K562 (cell line): ENCODE results near the gene RTBDN. TPM values are rescaled to one million over a fixed set of nuclear protein-coding genes. Genes with fewer than 3 reads are reported as not detected.

ENCODE experiments used
- ARID1B ChIP-seq: fragments of 450-650 bp; IDR thresholded peaks from 2 replicates; pipeline ENCODE4 v1.6.1; 2016; ENCODE audit warnings: antibody characterized with exemption, mild to moderate bottlenecking, inconsistent platforms
- CHD1 ChIP-seq: fragments of 200-600 bp; sonication (generic); IDR thresholded peaks from one replicate; pipeline ENCODE4 v1.6.1; 2012; ENCODE audit warnings: mild to moderate bottlenecking, moderate library complexity, low read length, inconsistent platforms
- EZH2 ChIP-seq: IDR thresholded peaks from 2 replicates; pipeline ENCODE4 v1.6.1; 2012; ENCODE audit warnings: low read depth, mild to moderate bottlenecking, inconsistent platforms, low read length, borderline replicate concordance
- HBP1 ChIP-seq: fragments of 450-650 bp; formaldehyde crosslinking; IDR thresholded peaks from 2 replicates; pipeline ENCODE4 v1.4.0; 2022; ENCODE audit warnings: missing genetic modification characterization
- HNRNPH1 ChIP-seq: fragments of 200-400 bp; formaldehyde crosslinking; optimal IDR thresholded peaks from 2 replicates; pipeline ENCODE3; 2017; ENCODE audit warnings: low read depth, mild to moderate bottlenecking, low read length, moderate library complexity
- MTA2 ChIP-seq: fragments of 450-650 bp; IDR thresholded peaks from 2 replicates; pipeline ENCODE4 v1.6.1; 2016; ENCODE audit warnings: low read depth
- PHF21A ChIP-seq: fragments of 450-650 bp; IDR thresholded peaks from 2 replicates; pipeline ENCODE4 v1.6.1; 2017; ENCODE audit warnings: low read depth, borderline replicate concordance
- ZBTB40 ChIP-seq, 2 experiments: fragments of 450-650 bp in 1 of 2; sonication (generic) in 1 of 2; formaldehyde crosslinking in 1 of 2; IDR thresholded peaks; 2 replicates each; pipeline versions ENCODE4 v1.7.1 to v1.9.0; 2016 to 2022; ENCODE audit warnings: inconsistent platforms in 1 of 2, mild to moderate bottlenecking in 1 of 2, missing genetic modification reagents in 1 of 2
- ZNF232 ChIP-seq: sonication (generic); formaldehyde crosslinking; IDR thresholded peaks from 2 replicates; pipeline ENCODE4 v1.8.0; 2022; ENCODE audit warnings: mild to moderate bottlenecking, missing genetic modification reagents
- ZNF395 ChIP-seq: fragments of 200-800 bp; sonication (Bioruptor generic); IDR thresholded peaks from 2 replicates; pipeline ENCODE4 v1.6.1; 2017; ENCODE audit warnings: missing genetic modification characterization, missing compliant biosample characterization
- ZNF551 ChIP-seq: fragments of 250-450 bp; sonication (Bioruptor Pico); IDR thresholded peaks from 2 replicates; pipeline ENCODE4 v1.5.0; 2021; ENCODE audit warnings: mild to moderate bottlenecking, moderate library complexity
- polyA plus RNA-seq, 8 experiments: library from polyadenylated mRNA; depleted of rRNA in 4 of 8; stranded (reverse) in 5 of 8; unstranded in 3 of 8; fragments of >200 nt; fragmentation: Nextera tagmentation in 2 of 8; fragmentation: Illumina TruSeq in 1 of 8; extraction: Ambion mirVana in 2 of 8; extraction: Trizol in 1 of 8; gene quantifications; 2 replicates each; pipeline versions ENCODE4 v1.2.1 to v1.2.3, GENCODE V29; 2011 to 2014; ENCODE audit warnings: inconsistent platforms in 1 of 8, missing spikeins in 1 of 8
- total RNA-seq, 7 experiments: library from RNA; depleted of rRNA in 6 of 7; stranded (reverse); fragments of >200 nt in 6 of 7; fragmentation: Illumina TruSeq in 2 of 7; extraction: Trizol in 2 of 7; gene quantifications; 2 replicates each; pipeline versions ENCODE4 v1.2.1 to v1.2.3, GENCODE V29; 2011 to 2021; ENCODE audit warnings: low replicate concordance in 1 of 7
- TF ChIP-seq, protein P1 (sequence below): fragments of 450-650 bp; formaldehyde crosslinking; IDR thresholded peaks from 2 replicates; pipeline ENCODE4 v1.4.0; 2020; ENCODE audit warnings: mild to moderate bottlenecking, moderate library complexity

The RTBDN gene
- total and polyA plus RNA-seq, 9 of the 15 experiments (the other 6 are each of a cell fraction or from before 2014, with no cell fraction given): 0.20 to 2.3 (median 0.72) TPM; not detected in 1

DNA sequence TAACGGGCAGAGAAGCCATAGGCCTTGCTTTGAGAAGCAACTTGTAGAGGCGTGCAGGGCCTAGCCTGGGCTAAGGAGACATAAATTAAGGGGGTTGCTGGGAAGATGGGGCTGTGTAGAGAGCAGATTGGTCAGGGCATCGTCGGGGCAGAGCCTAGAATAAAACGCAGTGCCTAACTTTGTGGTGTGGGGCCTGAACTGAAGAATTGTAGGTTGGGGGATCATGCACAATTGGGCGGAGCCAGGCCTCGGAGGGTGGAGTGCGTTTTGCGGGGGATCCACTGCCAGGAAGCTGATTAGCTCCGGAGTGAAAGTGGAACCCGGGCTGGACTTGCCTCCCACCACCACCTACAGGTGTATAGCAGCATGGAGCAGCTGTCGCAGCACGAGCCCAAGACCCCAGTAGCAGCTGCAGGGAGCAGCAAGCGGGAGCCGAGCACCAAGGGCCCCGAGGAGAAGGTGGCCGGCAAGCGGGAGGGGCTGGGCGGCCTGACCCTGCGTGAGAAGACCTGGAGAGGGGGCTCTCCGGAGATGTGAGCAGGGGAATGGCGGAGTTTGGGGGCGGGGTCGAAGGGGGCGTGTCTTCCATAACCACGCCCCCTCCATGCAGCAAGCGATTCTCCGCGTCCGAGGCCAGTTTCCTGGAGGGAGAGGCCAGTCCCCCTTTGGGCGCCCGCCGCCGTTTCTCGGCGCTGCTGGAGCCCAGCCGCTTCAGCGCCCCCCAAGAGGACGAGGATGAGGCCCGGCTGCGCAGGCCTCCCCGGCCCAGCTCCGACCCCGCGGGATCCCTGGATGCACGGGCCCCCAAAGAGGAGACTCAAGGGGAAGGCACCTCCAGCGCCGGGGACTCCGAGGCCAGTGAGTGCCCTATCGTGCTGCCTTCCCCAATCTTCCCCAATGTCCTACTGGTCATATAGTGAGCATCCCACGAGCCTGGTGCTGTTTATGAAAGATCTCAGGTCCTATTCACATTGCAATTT is 33.0 kb upstream of the RTBDN start (continued):
- TF ChIP-seq, protein P1, sequence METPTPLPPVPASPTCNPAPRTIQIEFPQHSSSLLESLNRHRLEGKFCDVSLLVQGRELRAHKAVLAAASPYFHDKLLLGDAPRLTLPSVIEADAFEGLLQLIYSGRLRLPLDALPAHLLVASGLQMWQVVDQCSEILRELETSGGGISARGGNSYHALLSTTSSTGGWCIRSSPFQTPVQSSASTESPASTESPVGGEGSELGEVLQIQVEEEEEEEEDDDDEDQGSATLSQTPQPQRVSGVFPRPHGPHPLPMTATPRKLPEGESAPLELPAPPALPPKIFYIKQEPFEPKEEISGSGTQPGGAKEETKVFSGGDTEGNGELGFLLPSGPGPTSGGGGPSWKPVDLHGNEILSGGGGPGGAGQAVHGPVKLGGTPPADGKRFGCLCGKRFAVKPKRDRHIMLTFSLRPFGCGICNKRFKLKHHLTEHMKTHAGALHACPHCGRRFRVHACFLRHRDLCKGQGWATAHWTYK: no peak
- TF ChIP-seq ZNF395 (CRISPR knock-in tag) (no peak), ZNF551 (CRISPR knock-in tag) (no peak), ZNF232 (CRISPR knock-in tag) (no peak), ARID1B (peak; percentile 16; the same call in 1 of the 2 replicates), HNRNPH1 (no peak), MTA2 (no peak), PHF21A (no peak), CHD1 (no peak), ZBTB40 (IDR thresholded peaks at IDR 0.05) (no peak; the same call in 1 of the 2 replicates), ZBTB40 (CRISPR knock-in tag; IDR thresholded peaks at IDR 0.05) (no peak), HBP1 (CRISPR knock-in tag) (no peak), EZH2 (no peak)
